ENCODE results near the gene ZNF692.
"Not testable (repeated sequence)": the region's sequence is repeated elsewhere in the genome, so short reads cannot be mapped to it uniquely, and the experiment has no call there.

ZNF692 gene

GRCh38 chr1:248805876-248806275 is 53.0 kb downstream of the ZNF692 start:
- DNase-seq (ENCODE audit: low read depth): no peak
- H3K4me3 ChIP-seq (ENCODE audit: low read length): no peak overlapping the region
- no peak for TF ChIP-seq CTCF (conservative IDR thresholded peaks at IDR 0.05; ENCODE audit: low read length)

- DNase-seq (ENCODE audit: low read depth): no peak
- no peak for TF ChIP-seq CTCF (conservative IDR thresholded peaks at IDR 0.05; ENCODE audit: low read length)
- H3K4me3 ChIP-seq (ENCODE audit: low read length): no peak overlapping the region
Observed at GRCh38 chr1:248804771-248805681, 53.9 kb downstream of the ZNF692 start.

DNA sequence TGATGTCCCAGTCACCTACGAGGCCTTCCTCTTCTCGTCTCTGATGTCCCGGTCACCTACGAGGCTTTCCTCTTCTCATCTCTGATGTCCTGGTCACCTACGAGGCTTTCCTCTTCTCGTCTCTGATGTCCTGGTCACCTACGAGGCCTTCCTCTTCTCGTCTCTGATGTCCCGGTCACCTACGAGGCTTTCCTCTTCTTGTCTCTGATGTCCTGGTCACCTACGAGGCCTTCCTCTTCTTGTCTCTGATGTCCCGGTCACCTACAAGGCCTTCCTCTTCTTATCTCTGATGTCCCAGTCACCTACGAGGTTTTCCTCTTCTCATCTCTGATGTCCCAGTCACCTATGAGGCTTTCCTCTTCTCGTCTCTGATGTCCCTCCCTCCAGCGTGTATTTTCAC is 55.4 kb downstream of the ZNF692 start:
- H3K4me3 ChIP-seq (ENCODE audit: low read length); DNase-seq (ENCODE audit: low read depth): not testable (repeated sequence)

DNA sequence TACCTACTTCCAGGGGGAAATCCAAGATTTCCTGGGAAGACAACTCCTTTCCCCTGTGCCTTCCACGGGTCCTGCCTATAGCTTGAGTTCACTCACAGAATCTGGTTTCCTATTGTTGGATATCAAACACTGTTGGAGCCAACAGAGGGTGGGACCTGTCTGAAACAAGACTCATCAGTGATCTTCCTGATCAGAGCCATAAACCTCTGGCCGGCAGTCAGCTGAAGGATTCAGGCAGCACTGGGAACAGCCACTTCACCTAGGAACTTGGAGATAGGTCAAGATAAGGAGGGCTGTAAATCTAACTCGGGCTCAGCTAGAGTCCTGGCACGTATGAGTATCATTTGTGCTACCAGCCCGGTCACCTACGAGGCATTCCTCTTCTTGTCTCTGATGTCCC is 56.4 kb downstream of the ZNF692 start:
- no peak for TF ChIP-seq CTCF (conservative IDR thresholded peaks at IDR 0.05; ENCODE audit: low read length)
- DNase-seq (ENCODE audit: low read depth): no peak
- H3K4me3 ChIP-seq (ENCODE audit: low read length): no peak overlapping the region

DNA sequence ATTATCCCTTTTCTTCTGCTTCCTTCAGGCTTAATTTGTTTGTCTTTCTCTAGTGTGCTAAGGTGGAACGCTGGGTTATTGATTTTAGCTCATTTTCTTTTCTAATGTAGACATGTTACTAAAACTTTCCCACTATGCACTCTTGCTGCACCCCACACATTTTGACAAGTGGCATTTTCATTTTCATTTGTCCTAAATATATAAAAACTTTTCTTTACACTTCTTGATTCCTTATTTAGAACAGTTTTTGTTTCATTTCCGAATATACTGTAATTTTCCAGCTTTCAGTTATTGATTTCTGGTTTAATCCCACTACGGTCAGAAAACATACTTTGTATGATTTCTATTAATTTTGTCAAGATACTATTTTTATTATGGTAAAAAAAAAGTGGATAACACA is 58.4 kb downstream of the ZNF692 start:
- no peak for TF ChIP-seq CTCF (conservative IDR thresholded peaks at IDR 0.05; ENCODE audit: low read length)
- no peak overlapping the region for H3K4me3 ChIP-seq (ENCODE audit: low read length)
- no peak for DNase-seq (ENCODE audit: low read depth)

Data from AG10803 (cell line).